Measurements from ENCODE around the gene CSMD2.

The CSMD2 gene

DNA sequence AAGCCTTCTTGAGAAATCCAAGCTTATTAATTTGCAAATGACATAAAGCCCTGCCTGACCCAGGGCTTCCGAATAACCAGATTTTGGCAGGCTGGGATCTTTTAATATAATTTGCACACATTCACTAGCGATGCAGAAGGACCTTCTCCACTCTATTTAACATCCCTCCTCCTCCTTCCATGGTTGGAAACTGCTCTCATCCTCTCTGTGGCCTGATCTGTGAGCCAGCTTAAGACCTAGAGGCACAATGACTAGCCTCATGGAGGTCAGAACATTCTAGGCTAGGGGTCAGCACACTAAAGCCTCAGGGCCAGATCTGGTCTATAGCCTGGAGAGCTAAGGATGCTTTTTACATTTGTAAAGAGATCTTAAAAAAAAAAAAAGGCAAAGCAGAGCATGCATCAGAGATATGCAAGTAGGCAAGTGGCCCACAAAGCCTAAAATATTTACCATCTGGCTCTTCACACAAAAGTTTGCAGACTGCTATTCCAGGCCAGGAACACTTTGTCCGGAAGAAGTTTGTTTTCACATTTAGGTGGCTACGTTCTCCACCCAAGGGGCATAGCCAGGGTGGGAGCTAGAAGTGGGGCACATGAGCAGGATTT is 439.4 kb downstream of the CSMD2 start:
- no peak for DNase-seq
- in situ Hi-C loops (cut with HindIII; ENCODE audit: low pct_ligation_motif_present, low pct_unique_long_range_greater_than_20kb, low sequenced_read_pairs) = no loop called here

DNA sequence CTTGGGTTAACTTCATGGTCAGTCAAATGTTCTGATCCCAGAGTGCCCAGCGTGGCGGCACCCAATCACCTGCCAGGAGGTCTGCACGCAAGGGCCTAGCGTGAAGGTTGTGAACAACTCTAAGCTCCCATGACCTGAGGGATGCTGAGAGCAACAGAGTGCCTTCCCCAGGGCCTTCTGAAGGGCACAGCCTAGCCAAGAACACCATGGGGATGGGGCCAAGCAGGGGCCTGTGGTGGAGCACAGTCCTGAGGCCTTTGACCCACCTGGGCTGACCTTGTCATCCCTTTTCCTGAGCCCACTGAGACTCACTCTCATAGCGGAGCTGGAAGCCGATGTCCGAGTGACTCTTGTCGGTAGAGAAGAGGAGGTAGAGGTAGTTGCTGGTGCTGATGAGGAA is 440.0 kb downstream of the CSMD2 start:
- DNase-seq = no peak
- in situ Hi-C loops (cut with HindIII; ENCODE audit: low pct_ligation_motif_present, low pct_unique_long_range_greater_than_20kb, low sequenced_read_pairs) = no loop called here

DNA sequence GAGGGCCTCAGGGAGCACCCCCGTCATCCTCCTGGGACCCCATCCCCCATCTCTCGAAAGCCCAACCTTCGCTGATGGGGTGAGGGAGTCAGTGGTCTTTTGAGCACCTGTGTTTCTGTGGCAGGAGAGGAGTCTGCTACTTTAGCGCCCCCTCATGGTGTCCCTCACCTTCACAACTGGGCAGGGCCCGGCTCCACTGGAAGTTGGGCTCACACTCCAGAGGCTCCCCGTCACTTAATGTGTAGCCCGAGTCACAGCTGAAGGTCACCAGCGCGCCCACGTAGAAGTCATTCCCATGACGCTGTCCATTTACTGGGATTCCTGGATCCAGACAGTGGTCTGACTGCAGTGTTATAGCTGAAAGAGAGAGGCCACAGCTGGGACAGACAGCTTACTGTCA is 440.7 kb downstream of the CSMD2 start:
- no peak for DNase-seq
- in situ Hi-C loops (cut with HindIII; ENCODE audit: low pct_ligation_motif_present, low pct_unique_long_range_greater_than_20kb, low sequenced_read_pairs) = no loop called here

DNA sequence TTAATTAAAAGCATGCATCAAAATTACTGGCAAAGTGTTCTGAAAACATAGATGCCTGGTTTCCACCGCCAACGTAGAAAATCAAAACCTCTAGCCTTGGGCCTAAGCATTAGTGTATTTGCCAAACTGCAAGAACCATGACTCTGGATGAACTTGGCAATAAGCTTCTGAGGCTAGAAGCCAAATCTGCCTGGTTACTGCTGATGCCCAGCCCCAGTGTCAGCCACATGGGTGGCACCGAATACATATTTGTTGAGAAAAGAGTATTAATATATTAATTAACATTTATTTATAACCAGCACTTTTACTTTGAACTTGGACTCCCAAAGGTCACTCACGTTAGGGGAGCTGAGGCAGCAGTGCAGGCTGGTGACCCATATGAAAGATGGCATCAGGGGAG is 441.8 kb downstream of the CSMD2 start:
- no peak for DNase-seq
- in situ Hi-C loops (cut with HindIII; ENCODE audit: low pct_ligation_motif_present, low pct_unique_long_range_greater_than_20kb, low sequenced_read_pairs) = no loop called here

DNA sequence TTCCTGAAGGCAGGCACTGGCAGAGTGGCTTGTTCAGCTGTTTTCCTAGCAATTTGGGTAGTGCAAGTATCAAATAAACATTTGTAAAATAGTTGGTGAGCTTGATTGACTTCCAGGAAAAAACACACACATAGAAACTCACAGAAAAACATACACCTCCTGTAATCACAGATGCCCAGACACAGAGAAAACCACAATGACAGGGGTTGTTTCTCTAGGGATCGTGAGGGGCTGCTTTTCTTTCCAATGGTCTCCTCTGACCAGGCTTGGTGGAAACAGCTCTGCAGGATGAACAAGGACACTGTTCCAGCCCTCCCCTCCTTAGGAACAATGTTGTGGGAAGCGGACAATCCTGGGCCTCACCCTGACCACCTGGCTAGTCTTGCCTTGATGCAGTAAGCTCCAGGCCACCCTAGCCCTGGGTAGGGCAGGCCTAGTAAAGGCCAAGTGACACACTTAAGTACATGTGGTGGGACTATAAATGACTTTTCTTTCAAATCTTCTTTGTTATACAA is 443.7 kb downstream of the CSMD2 start:
- no peak for DNase-seq
- in situ Hi-C loops (cut with HindIII; ENCODE audit: low pct_ligation_motif_present, low pct_unique_long_range_greater_than_20kb, low sequenced_read_pairs) = no loop called here

DNA sequence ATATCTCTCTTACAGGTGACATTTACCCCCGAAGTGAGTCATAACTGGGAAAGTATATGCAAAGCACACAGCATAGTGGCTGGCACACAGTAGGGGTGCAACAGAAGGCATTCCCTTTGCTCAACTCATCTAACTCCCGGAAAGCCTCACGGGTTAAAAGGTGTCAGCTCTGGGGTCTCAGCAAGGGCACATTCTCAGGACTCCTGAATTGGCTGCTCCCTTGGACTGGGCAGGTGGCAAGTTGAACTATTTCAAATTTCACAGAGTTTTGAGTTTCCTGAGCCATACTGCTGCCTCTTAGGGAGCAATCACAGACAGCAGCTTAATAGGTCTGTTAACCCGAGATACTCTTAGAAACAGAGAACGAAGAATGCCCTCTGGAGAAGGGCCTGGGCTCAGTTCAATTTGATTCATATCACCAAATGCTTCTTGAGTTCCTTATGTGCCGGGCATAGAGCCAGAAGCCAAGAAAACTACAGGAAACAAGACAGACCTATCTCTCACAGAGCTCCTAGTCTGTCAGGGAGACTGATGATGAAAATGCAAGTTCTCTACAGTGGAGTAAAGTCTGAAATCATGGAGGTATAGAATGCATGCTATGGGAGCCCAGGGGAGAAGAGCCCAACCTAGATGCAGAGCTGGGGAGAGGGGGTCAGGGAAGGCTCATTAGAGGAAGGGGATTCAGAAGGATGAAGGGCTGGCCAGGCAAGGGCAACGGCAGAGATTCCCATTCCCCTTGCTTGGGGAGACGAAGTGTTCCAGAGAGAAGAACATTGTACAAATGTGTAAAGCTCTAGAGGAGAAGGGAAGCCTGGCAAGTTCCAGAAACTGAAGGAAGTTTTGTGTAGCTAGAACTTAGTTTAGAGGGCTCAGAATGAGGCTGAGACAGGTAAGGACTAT is 445.0 kb downstream of the CSMD2 start:
- in situ Hi-C loops (cut with HindIII; ENCODE audit: low pct_ligation_motif_present, low pct_unique_long_range_greater_than_20kb, low sequenced_read_pairs) = no loop called here
- DNase-seq = no peak

DNA sequence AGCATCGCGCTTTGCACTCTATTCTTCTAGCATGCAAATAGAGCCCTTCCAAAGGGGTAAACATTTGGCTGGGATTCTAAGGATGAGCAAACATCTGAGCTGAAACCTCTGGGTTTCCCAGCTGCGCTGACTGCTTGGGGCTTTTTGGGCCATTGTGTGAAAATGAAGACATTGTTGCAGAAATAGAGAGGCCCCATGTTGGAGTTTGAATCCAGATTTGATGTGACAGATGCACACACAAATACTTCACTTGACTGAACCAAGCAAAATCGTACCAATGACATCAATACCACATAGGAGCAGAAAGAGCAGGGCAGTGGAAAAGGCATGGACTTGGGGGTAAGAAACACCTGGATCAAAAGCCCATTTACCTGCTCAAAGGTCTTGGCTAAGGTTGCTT is 445.7 kb downstream of the CSMD2 start:
- in situ Hi-C loops (cut with HindIII; ENCODE audit: low pct_ligation_motif_present, low pct_unique_long_range_greater_than_20kb, low sequenced_read_pairs) = no loop called here
- DNase-seq = no peak

DNA sequence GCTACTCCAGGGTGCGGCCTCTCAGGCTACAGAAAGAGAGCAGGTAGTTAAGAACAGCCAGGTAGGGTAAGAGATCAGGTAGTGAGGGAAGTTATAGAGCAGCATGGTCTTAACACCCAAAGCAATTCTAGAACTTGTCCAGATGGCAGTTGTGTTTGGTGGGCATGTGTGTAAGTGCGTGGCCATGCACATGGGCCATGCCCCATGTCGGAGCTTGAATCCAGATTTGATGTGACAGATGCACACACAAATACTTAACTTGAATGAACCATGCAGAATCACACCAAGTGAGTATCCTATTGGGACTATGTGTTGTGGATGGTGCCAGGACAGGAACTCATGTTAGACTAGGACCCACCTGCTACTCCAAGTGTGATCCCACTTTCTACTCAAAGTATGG is 446.8 kb downstream of the CSMD2 start:
- no peak for DNase-seq
- in situ Hi-C loops (cut with HindIII; ENCODE audit: low pct_ligation_motif_present, low pct_unique_long_range_greater_than_20kb, low sequenced_read_pairs) = no loop called here

DNA sequence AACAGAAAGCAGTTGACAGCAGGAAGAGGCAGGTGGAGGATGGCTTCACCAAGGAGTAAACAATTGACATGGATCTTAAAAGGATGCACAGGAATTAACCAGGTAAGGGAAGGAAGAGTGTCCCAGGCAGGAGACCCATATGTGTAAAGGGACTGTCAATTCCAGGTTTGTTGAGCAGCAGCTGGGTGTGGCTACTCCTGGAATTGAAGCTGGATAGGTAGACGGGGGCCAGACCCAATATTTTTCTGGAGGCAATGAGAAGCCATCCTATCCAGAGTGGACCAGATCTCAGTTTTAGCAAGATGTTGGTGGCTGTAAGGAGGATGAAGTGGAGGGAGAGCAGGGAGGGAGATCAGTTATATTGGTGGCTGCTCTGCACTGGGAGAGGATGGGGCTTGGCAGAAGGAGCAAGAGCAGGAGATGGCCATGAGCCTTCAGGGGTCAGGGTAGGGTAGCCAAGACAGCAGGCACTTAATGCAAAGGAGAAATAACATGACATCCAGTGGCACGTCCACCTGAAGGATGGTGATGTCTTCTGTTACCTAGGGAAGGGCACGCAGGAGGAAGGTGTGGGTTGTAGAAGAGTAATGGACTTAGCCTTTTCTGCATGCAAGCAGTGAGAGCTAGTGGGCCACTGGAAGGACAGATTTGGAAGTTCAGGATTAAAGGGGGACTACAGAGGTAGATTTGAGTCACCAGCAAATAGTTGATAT is 447.9 kb downstream of the CSMD2 start:
- no peak for DNase-seq

DNA sequence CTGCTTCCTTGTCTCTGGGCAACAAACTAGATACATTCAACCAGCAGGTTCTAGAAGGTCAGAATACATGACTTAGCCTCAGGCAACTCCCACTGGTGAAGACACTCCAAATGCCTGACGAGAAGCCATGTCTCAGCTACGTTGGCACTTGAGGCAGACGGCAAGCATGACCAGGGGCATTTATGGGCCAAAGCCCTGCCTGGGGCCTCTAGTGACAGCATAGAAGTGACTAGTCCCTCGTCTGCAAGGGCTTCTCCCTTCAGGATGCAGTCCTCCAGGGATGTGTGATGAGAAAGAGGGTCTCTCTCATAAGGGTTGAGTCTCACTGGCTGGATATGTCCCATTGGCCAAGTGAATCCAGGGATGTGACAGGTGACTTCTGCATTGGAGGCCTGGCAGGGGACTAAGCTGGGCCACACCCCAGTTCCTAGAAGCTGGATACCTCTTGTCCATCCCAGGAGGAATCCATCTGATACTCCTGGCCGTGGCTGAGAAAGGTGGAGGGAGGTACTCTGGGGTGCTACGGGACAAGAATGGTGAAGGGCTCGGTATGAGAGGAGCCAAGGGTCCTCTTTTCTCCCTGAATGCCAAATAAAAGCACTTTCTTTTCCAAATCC is 449.7 kb downstream of the CSMD2 start:
- no peak for DNase-seq
- in situ Hi-C loops (cut with HindIII; ENCODE audit: low pct_ligation_motif_present, low pct_unique_long_range_greater_than_20kb, low sequenced_read_pairs) = no loop called here

More for the DNA sequence above, 447.9 kb downstream of the CSMD2 start:
- in situ Hi-C loops (cut with HindIII; ENCODE audit: low pct_ligation_motif_present, low pct_unique_long_range_greater_than_20kb, low sequenced_read_pairs) = no loop called here

DNA sequence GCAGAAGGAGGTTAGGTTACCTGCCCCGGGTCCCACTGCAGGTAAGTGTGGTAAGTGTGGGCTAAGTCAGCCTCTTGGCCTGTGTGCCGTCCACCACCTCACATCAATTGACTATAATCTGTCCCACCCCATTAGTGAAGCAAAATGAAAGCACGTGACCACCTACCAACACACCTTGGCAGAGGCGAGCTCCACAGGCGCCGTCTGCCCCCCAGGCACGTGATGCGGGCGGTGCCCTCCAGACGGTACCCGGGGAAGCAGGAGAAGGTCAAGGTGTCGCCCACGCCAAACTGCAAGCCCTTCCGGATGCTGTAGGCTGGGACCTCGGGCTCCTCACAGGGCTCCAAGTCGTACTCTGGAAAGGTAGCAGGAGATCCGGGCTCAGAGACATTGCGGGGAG is 450.6 kb downstream of the CSMD2 start:
- in situ Hi-C loops (cut with HindIII; ENCODE audit: low pct_ligation_motif_present, low pct_unique_long_range_greater_than_20kb, low sequenced_read_pairs) = no loop called here

DNA sequence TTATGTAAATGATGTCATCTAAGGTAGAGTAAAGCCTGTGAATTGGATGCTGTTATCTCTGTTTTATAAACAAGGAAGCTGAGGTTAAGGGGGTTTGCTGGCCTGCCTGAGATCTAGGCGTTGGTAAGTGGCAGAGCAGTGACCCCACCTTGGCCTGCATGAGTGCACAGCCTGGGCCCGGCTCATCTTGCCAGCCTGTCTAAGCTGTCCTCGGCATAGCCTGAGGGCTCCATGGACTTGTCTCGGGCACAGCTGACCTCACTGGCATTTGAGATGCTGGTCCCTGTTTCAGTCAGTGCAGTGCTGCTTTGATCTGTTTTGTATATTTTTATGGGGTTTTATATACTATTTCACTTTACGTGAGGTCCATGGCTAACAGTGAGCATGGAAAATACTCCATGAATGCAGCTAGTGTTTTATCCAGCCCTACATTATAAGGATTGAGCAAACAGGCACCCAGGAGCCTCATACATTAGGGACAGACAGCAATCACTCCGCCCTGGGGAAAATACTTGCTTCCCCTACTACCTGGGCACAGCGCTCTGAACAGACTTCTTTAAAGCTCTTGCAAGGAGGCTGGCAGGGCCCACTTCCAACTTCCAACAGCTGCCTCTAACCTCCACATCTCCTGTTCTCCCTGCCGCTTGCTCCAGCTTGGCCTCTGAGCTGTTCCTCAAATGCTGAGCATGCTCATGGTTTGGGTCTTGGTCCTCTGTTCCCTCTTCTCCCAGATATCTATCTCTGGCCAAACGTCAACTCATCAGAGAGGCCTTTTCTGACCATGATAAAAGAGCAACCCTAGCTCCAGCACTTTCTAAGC is 451.8 kb downstream of the CSMD2 start:
- no peak for DNase-seq
- in situ Hi-C loops (cut with HindIII; ENCODE audit: low pct_ligation_motif_present, low pct_unique_long_range_greater_than_20kb, low sequenced_read_pairs) = no loop called here

More for the DNA sequence above, 450.6 kb downstream of the CSMD2 start:
- DNase-seq = no peak

DNA sequence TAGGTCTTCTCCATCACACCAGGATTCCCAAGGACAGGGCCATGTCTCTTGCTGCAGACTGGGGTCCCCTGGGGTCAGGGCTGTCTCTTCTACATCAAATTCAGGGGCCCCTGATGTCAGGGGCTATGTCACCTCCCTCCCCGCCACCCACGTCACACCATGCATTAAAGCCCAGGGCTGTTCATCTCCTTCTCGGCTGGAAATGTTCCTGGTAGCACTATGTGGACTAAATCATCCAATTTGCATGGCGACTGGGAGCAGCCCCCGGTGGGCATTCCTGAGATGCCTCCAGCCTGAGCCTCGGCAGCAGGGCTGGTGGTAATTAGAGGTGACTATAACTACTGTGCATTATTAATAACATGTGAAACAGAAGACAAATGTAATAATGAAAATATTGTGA is 452.8 kb downstream of the CSMD2 start:
- DNase-seq = no peak

DNA sequence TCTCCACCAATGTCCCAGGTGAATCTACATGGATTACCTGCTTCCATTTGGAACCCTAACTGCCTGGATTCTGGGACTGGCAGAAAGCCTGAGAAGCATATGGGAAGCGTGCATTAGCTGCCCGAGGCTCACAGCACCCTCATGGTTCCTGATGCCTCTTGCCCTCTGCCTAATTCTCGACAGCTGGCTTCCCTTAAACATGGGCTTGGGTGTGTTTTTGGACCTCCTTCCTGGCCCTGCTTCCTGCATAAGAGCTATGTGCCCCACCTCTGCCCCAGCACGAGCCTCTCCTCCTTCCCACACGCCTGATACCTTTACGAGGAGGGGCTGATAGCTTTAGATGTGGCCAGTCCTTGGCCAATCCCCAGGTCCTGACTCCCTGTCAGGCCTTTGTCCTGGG is 453.5 kb downstream of the CSMD2 start:
- in situ Hi-C loops (cut with HindIII; ENCODE audit: low pct_ligation_motif_present, low pct_unique_long_range_greater_than_20kb, low sequenced_read_pairs) = no loop called here
- DNase-seq = no peak

More for the DNA sequence above, 452.8 kb downstream of the CSMD2 start:
- in situ Hi-C loops (cut with HindIII; ENCODE audit: low pct_ligation_motif_present, low pct_unique_long_range_greater_than_20kb, low sequenced_read_pairs) = no loop called here

DNA sequence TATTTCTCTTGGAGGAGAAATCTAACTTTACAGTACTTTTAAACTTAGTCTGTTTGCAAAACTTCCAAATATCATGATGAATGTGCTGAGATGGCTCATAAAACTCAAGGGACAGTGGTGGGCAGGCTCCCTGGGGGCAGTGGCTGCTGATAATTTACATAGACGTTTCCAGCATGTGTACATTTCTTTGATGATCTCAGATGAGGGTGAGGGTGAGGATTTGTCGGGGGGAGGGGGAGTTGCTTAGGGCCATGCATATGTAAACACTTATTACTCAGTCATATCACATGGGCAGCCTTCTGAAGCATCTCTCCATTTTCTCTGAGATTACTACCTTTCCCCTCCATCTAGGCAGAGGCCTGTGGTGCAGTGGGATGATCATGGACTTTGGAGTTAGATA is 454.1 kb downstream of the CSMD2 start:
- in situ Hi-C loops (cut with HindIII; ENCODE audit: low pct_ligation_motif_present, low pct_unique_long_range_greater_than_20kb, low sequenced_read_pairs) = no loop called here
- DNase-seq = no peak

DNA sequence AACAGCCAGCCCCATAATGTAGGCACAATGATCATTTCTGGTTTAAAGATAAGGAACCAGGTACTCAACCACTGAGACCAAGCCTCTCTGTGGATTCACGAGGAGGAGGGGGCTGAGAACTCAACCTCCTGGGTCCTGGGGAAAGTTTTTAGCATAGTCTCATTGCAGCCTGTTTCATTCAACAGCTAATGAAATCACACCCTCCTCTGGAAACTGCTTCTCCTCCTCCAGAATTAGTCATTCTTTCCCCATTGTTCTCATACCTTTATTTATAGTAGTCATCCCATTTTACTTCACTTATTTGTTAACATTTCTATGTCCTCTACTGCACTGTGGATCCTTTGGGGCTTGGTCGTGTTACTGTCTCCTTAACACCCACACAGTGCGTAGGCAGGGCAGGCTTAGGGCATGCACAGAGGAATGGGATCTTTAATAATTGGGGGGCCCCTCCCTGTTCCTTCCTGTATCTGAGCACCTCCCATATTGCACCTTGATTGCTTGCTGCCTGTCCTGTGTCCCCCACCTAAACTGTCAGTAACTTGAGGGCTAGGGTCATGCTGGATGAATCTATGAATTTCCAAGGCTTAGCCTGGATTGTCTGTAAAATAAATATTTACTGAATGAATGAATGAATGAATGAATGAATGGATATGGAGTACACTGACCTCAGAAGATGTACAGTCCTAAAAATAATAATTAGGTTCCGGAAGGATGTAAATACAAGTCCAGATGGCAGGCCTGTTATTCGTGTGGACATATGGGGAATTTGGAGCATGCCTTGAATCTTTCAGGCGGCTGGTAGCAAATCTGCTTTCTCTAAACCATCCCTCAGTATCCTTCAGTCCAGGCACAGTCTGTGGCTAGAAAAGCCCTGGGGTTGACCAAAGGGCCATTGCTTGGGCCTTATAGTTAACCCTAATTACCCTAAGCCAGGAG is 455.0 kb downstream of the CSMD2 start:
- in situ Hi-C loops (cut with HindIII; ENCODE audit: low pct_ligation_motif_present, low pct_unique_long_range_greater_than_20kb, low sequenced_read_pairs) = no loop called here
- no peak for DNase-seq

DNA sequence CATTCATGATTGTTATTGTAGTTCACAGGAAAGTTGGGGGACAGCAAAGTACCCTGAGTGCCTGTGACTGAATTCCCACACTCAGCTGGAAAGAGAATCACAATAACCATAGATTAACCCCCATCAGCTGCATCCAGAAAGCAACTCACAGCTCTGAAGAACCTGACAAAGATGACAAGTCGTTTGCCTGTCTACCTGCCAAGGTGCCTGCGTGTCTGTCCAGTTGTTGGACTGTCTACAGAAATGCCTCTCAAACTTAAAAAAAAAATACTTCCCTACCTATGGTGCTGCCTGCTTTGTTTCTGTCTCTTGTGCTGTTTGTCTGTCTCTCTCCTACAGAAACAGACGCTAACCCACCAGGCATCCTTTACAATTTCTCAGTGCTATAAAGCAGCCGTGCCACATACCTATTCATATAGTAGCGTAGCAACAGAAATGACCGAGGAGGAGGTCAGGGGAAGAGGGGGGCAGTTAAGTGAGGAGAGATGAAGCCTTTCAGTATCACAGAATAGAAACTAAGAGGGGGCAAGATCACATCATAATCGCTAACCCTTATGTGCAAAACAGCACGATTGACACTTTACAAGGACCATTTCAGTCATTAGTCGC is 455.8 kb downstream of the CSMD2 start:
- DNase-seq = no peak
- in situ Hi-C loops (cut with HindIII; ENCODE audit: low pct_ligation_motif_present, low pct_unique_long_range_greater_than_20kb, low sequenced_read_pairs) = no loop called here
